ENCODE data around the gene OR9Q1. TPM values are rescaled to one million over a fixed set of nuclear protein-coding genes. Genes with fewer than 3 reads are reported as not detected.

OR9Q1 gene
- total RNA-seq, 2 experiments from 2014 or later: not detected

GRCh38 chr11:58039589-58039988 is 15.9 kb downstream of the OR9Q1 start:
- DNase-seq: no peak
- POLR2A ChIA-PET: no interaction called here
- H3K27ac Mint-ChIP-seq: no peak overlapping the region
- no peaks in the 10 kb centered on the region for H3K4me1 Mint-ChIP-seq
- peaks cover 2% of the 10 kb centered on the region for H3K9me3 Mint-ChIP-seq (ENCODE audit: low read depth)
- CTCF ChIA-PET: interaction anchor here (0.6 kb wide), 1 partner anchor 919 kb away, joined by 4 read pairs; no protein-coding TSS in a partner anchor
- H3K27me3 Mint-ChIP-seq: no peaks in the 10 kb centered on the region
- no peak overlapping the region for H3K4me3 Mint-ChIP-seq
- no peak for ATAC-seq
- H3K36me3 Mint-ChIP-seq (ENCODE audit: low read depth): no peaks in the 10 kb centered on the region
- intact Hi-C loops (cut with DNase I, micrococcal nuclease): loop anchor here in 1 of 2 experiments (5.0 to 10.0 kb wide), 2 partner anchors 45 to 997 kb away; no protein-coding TSS in a partner anchor

- ATAC-seq (no peak), DNase-seq (no peak)
- peaks cover 8% of the 10 kb centered on the region for H3K27me3 Mint-ChIP-seq
- POLR2A ChIA-PET: interaction anchor here (0.7 kb wide), 1 partner anchor 246 kb away, joined by 3 read pairs; no protein-coding TSS in a partner anchor
- CTCF ChIA-PET: no interaction called here
- intact Hi-C loops (cut with DNase I, micrococcal nuclease): no loop called here
- no peaks in the 10 kb centered on the region for H3K9me3 Mint-ChIP-seq (ENCODE audit: low read depth)
- no peak overlapping the region for H3K4me3 Mint-ChIP-seq
- H3K4me1 Mint-ChIP-seq: no peaks in the 10 kb centered on the region
- no peaks in the 10 kb centered on the region for H3K36me3 Mint-ChIP-seq (ENCODE audit: low read depth)
- no peak overlapping the region for H3K27ac Mint-ChIP-seq
Observed at GRCh38 chr11:58043379-58043778, 19.7 kb downstream of the OR9Q1 start.

DNA sequence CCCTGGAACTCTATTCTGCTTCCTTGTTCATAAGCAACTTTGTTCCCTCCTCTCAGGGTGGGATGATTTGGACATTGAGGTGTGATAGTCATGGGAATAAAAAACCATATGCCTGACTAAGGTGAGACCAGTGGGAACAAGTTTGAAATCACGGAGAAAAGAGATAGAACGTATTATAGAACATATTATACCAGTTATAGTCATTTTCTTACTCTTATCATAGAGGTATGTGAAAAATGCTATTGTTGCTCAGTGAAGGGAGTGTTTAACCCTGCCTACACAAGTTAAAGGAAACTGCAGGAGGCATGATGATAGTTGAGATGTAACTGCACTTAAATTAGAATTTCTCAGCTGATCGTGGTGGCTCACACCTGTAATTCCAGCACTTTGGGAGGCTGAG is 22.6 kb downstream of the OR9Q1 start:
- no peak overlapping the region for H3K27ac Mint-ChIP-seq
- no peaks in the 10 kb centered on the region for H3K9me3 Mint-ChIP-seq (ENCODE audit: low read depth)
- DNase-seq: no peak
- ChIA-PET CTCF (no interaction called here), POLR2A (no interaction called here)
- H3K36me3 Mint-ChIP-seq (ENCODE audit: low read depth): no peaks in the 10 kb centered on the region
- H3K27me3 Mint-ChIP-seq: peaks cover 8% of the 10 kb centered on the region
- intact Hi-C loops (cut with DNase I, micrococcal nuclease): no loop called here
- no peak overlapping the region for H3K4me3 Mint-ChIP-seq
- no peaks in the 10 kb centered on the region for H3K4me1 Mint-ChIP-seq
- no peak for ATAC-seq

GRCh38 chr11:58047818-58048217 is 24.1 kb downstream of the OR9Q1 start:
- POLR2A ChIA-PET: no interaction called here
- intact Hi-C loops (cut with DNase I, micrococcal nuclease): no loop called here
- DNase-seq (no peak), ATAC-seq (no peak)
- Mint-ChIP-seq H3K4me1 (no peaks in the 10 kb centered on the region), H3K27ac (no peak overlapping the region), H3K36me3 (ENCODE audit: low read depth) (no peaks in the 10 kb centered on the region), H3K4me3 (no peak overlapping the region), H3K27me3 (peaks cover 8% of the 10 kb centered on the region), H3K9me3 (ENCODE audit: low read depth) (no peaks in the 10 kb centered on the region)
- CTCF ChIA-PET: no interaction called here

- H3K4me1 Mint-ChIP-seq: no peaks in the 10 kb centered on the region
- H3K27ac Mint-ChIP-seq: no peak overlapping the region
- DNase-seq: no peak
- ChIA-PET POLR2A (no interaction called here), CTCF (no interaction called here)
- H3K27me3 Mint-ChIP-seq: peaks cover 2% of the 10 kb centered on the region
- H3K4me3 Mint-ChIP-seq: no peak overlapping the region
- no peaks in the 10 kb centered on the region for H3K36me3 Mint-ChIP-seq (ENCODE audit: low read depth)
- ATAC-seq: no peak
- H3K9me3 Mint-ChIP-seq (ENCODE audit: low read depth): no peaks in the 10 kb centered on the region
- intact Hi-C loops (cut with DNase I, micrococcal nuclease): no loop called here
Observed at GRCh38 chr11:58055806-58056401, 32.2 kb downstream of the OR9Q1 start.

- ChIA-PET CTCF (no interaction called here), POLR2A (no interaction called here)
- no peaks in the 10 kb centered on the region for H3K9me3 Mint-ChIP-seq (ENCODE audit: low read depth)
- H3K4me1 Mint-ChIP-seq: no peaks in the 10 kb centered on the region
- no peaks in the 10 kb centered on the region for H3K36me3 Mint-ChIP-seq (ENCODE audit: low read depth)
- ATAC-seq: no peak
- H3K27ac Mint-ChIP-seq: no peak overlapping the region
- H3K27me3 Mint-ChIP-seq: peaks cover 2% of the 10 kb centered on the region
- DNase-seq: no peak
- intact Hi-C loops (cut with DNase I, micrococcal nuclease): no loop called here
- H3K4me3 Mint-ChIP-seq: no peak overlapping the region
Observed at GRCh38 chr11:58057481-58057880, 33.8 kb downstream of the OR9Q1 start.

GRCh38 chr11:58058276-58059006 is 34.8 kb downstream of the OR9Q1 start:
- POLR2A ChIA-PET: no interaction called here
- no peak overlapping the region for H3K27ac Mint-ChIP-seq
- peaks cover 4% of the 10 kb centered on the region for H3K27me3 Mint-ChIP-seq
- H3K9me3 Mint-ChIP-seq (ENCODE audit: low read depth): no peaks in the 10 kb centered on the region
- no peak for ATAC-seq
- H3K4me1 Mint-ChIP-seq: no peaks in the 10 kb centered on the region
- DNase-seq: no peak
- no peaks in the 10 kb centered on the region for H3K36me3 Mint-ChIP-seq (ENCODE audit: low read depth)
- CTCF ChIA-PET: interaction anchor here (0.8 kb wide), 1 partner anchor 1382 kb away, joined by 3 read pairs; no protein-coding TSS in a partner anchor
- H3K4me3 Mint-ChIP-seq: no peak overlapping the region
- intact Hi-C loops (cut with DNase I, micrococcal nuclease): no loop called here

DNA sequence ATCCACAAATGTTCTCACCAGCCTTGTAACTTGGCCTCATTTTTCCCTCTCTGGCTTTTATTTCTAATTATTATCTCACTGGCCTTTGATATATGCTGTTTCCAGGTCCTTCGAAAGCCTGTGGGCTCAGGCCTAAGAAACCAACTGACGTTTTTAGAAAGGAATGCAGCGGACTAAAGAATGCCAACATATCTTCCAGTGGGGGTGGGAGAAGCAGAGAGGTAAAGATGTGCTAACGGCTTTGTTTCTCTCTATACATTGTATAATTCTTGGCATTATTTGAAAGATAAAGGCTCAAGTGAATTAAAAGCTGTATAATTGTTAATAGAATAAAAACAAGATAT is 35.3 kb downstream of the OR9Q1 start:
- POLR2A ChIA-PET: no interaction called here
- DNase-seq: no peak
- intact Hi-C loops (cut with DNase I, micrococcal nuclease): no loop called here
- H3K9me3 Mint-ChIP-seq (ENCODE audit: low read depth): no peaks in the 10 kb centered on the region
- no peak overlapping the region for H3K4me3 Mint-ChIP-seq
- H3K27ac Mint-ChIP-seq: no peak overlapping the region
- no peak for ATAC-seq
- no peaks in the 10 kb centered on the region for H3K4me1 Mint-ChIP-seq
- H3K36me3 Mint-ChIP-seq (ENCODE audit: low read depth): no peaks in the 10 kb centered on the region
- H3K27me3 Mint-ChIP-seq: peaks cover 4% of the 10 kb centered on the region
- CTCF ChIA-PET: no interaction called here

DNA sequence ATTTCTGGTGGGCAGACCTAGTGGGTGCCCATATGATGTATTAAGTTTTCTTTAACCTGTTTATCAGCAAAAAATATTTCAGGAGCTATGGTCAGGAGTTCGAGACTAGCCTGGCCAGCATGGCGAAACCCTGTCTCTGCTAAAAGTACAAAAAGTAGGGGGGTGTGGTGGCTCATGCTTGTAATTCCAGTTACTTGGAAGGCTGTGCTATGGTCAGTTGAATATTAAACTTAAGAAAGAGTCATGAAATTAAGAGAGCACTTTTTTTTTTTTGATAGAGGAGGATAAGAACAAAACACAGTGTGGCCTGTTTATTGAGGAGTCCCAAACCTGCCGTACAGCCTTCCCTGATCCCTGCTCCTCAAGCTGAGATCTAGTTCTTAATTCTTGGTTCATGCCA is 36.9 kb downstream of the OR9Q1 start:
- H3K4me1 Mint-ChIP-seq: no peaks in the 10 kb centered on the region
- peaks cover 2% of the 10 kb centered on the region for H3K27me3 Mint-ChIP-seq
- H3K27ac Mint-ChIP-seq: no peak overlapping the region
- ATAC-seq (no peak), DNase-seq (no peak)
- H3K36me3 Mint-ChIP-seq (ENCODE audit: low read depth): no peaks in the 10 kb centered on the region
- no peak overlapping the region for H3K4me3 Mint-ChIP-seq
- POLR2A ChIA-PET: no interaction called here
- intact Hi-C loops (cut with DNase I, micrococcal nuclease): no loop called here
- no peaks in the 10 kb centered on the region for H3K9me3 Mint-ChIP-seq (ENCODE audit: low read depth)
- CTCF ChIA-PET: no interaction called here

GRCh38 chr11:58060939-58061672 is 37.4 kb downstream of the OR9Q1 start:
- no peak for ATAC-seq
- POLR2A ChIA-PET: no interaction called here
- no peaks in the 10 kb centered on the region for H3K9me3 Mint-ChIP-seq (ENCODE audit: low read depth)
- DNase-seq: no peak
- no peak overlapping the region for H3K27ac Mint-ChIP-seq
- intact Hi-C loops (cut with DNase I, micrococcal nuclease): no loop called here
- H3K27me3 Mint-ChIP-seq: peaks cover 2% of the 10 kb centered on the region
- no peaks in the 10 kb centered on the region for H3K4me1 Mint-ChIP-seq
- no peak overlapping the region for H3K4me3 Mint-ChIP-seq
- H3K36me3 Mint-ChIP-seq (ENCODE audit: low read depth): no peaks in the 10 kb centered on the region
- CTCF ChIA-PET: no interaction called here

DNA sequence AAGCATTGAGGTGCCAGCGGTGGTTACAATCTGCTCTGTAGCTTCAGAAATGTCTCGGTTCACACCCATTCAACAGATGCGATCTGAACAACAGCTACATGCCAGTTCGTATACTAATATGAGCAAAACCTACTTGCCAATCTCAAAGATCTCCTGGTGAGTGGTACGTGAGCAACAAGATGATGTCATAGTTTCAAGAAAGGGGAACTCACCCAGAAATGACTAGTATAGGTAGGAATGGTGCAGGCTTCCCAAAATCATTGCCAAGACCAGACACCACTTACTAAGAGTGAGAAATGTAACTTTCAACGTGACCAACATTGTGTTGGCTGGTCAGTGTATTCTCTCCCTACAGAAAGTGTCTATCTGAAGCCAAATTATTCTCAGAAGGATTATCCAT is 38.1 kb downstream of the OR9Q1 start:
- peak; percentile 19 for ATAC-seq
- H3K36me3 Mint-ChIP-seq (ENCODE audit: low read depth): no peaks in the 10 kb centered on the region
- no peaks in the 10 kb centered on the region for H3K4me1 Mint-ChIP-seq
- H3K27me3 Mint-ChIP-seq: peaks cover 2% of the 10 kb centered on the region
- no peak overlapping the region for H3K4me3 Mint-ChIP-seq
- H3K9me3 Mint-ChIP-seq (ENCODE audit: low read depth): no peaks in the 10 kb centered on the region
- ChIA-PET CTCF (no interaction called here), POLR2A (no interaction called here)
- no peak overlapping the region for H3K27ac Mint-ChIP-seq
- intact Hi-C loops (cut with DNase I, micrococcal nuclease): no loop called here
- no peak for DNase-seq

DNA sequence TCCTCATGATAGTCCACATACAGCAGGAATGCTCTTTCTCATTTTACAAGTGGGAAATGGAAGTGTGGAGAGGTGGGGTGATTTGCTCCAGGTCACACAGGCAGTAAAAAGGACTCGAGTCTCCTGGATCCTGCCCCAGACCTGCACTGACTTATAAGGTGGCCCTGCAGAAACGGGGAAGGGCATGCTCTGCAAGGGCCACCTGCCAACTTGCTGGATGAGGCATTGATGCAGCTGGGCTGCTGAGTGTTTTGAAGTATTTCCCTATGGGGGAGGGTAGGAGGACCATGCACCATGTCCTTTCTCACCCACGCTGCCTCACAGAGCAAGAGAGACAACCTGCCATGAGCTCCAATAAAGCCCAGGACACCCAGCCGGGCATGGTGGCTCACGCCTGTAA is 44.0 kb downstream of the OR9Q1 start:
- intact Hi-C loops (cut with DNase I, micrococcal nuclease): no loop called here
- H3K27ac Mint-ChIP-seq: no peak overlapping the region
- no peaks in the 10 kb centered on the region for H3K4me1 Mint-ChIP-seq
- no peaks in the 10 kb centered on the region for H3K36me3 Mint-ChIP-seq (ENCODE audit: low read depth)
- H3K4me3 Mint-ChIP-seq: no peak overlapping the region
- H3K9me3 Mint-ChIP-seq (ENCODE audit: low read depth): no peaks in the 10 kb centered on the region
- DNase-seq (no peak), ATAC-seq (no peak)
- ChIA-PET POLR2A (no interaction called here), CTCF (interaction anchor here (0.6 kb wide), 1 partner anchor 217 kb away, joined by 3 read pairs; no protein-coding TSS in a partner anchor)
- H3K27me3 Mint-ChIP-seq: peaks cover 2% of the 10 kb centered on the region

Data from activated CD4-positive, alpha-beta T cell treated with anti-CD3 and anti-CD28 coated beads for 36 hours (primary cell).